ENCODE results near the gene GPR85.
"Not testable (repeated sequence)": the region's sequence is repeated elsewhere in the genome, so short reads cannot be mapped to it uniquely, and the experiment has no call there.

Gene GPR85

DNA sequence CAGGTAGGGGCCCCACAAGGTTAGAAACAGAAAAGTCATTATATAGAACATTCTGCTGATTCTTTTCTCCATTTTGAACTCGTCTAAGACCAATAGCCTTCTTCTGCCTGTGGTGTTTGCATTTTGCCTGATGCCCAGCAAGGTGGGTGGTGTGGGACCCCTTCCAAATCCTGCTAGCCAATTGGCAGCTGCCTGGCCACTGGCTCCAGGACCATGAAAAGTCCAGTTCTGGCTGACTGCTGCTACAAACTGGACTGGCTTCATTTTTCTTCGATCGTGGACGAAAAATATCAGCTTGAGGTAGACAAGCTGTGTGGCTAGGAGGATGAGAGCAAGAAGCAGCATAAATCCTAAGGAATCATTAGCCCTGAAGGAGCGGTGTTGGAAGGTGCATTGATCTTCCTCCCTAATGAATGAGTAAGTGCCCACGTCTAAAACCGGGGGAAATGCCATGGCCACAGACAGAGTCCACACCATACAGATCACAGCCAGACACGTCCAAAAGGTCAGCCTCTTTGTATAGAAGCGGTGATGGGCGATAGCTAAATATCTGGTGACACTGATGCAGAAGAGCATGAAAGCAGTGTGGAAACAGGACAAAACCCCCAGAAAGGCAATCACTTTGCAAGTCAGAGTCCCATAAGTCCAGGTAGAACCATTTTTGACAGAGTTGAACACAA, 2.7 kb downstream of the GPR85 start:
- no peak for DNase-seq

DNA sequence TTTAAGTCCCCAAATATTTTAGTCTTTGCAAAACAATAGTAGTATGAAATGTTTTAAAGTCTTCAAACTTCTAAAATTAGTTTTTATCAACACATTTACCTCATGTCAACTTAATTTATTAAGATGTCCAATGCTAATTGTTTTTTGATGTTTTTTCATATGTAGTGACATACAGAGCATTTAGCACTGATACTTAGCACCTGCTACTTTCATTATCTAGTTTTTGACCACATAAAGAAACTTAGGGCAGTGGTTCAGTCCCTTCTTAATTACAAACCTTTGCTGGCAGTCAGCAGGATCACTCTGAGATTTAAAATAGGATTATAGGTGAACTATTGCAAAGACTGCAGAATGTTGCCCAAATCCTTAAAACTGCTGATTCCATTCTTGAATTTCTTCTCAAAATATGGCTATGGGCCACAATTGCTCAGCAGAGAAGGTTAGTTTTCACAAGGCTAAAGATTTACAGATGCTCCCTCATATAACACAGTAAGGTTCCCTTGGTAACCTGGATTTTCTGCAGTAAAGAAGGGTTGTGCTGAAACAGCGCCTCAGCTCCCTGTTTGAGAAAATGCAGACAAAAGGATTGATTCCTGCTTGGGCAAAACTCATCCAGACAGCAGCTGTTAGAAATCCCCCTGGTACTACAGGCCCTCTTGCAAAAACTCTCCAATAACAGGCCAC, 3.4 kb downstream of the GPR85 start:
- DNase-seq: no peak

DNA sequence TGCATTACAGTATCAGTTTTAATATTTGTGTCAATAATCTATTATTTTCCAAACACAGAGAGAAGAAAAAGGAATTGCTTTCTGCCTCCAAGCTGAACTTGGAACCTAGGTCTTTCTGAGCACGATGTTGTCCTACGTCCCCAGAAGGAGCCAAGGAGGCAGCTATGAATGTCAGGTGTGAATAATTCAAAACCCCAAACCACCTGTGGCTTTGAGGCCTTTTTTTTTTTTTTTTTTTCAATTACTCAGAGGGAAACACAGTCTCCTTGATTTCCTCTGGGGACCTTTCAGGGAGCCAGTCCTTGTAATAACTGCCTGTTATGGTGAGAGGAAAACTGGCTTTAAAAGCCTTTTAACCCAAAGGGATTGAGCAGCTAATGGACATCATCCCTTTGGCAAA, 8.3 kb downstream of the GPR85 start:
- DNase-seq: no peak

DNA sequence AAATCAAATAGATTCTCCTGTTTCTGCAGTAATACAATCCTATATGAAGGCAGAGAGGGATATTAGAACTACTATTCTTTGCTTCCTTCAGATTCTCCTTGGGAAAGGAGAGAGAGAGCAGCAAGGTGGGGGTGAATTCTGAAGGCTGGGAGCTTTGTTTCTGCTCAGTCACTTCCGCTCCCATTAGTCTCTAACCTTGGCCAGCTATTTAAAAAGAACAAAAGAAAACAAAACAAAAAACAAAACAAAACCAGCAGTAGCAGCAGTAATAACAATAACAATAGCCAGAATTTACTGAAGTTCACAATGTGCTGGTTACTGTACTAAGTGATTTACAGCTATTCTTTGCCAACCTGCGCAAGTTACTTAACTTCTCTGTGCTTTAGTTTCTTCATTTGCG, 9.9 kb downstream of the GPR85 start:
- DNase-seq: no peak

DNA sequence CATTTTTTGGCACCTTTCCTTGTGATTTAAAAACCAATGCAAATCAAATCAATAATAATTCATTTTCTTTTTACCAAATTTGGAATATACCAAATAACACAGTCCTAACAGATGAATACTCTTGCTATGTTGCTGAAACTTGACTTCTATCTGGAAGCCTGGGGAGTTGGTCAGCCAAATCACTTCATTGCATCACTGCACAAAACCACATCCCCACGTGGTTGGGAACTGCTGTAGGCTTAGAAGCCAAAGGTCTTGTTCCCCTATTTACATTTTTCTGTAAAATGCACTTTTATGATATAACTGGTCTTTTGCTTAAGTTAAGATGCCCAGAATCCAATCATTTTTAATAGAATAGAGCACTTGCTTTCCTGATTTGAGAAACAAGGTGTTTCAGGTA, 15.2 kb downstream of the GPR85 start:
- DNase-seq: no peak

DNA sequence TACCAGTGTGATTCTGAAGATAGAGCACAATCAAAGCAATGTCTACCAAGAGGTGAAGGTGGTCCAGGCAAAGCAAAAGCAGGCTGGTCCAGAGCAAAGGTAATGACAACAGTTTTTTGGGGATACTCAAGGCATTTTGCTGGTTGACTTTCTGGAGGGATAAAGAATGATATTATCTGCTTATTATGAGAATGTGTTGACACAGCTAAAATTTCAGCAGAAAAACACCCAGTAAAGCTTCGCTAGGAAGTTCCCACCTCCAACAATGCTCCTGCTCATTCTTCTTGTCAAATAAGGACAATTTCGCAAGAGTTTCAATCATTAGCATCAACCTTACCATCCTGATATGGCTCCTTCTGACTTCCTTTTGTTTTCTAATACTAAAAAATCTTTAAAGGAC, 24.1 kb downstream of the GPR85 start:
- DNase-seq: no peak

DNA sequence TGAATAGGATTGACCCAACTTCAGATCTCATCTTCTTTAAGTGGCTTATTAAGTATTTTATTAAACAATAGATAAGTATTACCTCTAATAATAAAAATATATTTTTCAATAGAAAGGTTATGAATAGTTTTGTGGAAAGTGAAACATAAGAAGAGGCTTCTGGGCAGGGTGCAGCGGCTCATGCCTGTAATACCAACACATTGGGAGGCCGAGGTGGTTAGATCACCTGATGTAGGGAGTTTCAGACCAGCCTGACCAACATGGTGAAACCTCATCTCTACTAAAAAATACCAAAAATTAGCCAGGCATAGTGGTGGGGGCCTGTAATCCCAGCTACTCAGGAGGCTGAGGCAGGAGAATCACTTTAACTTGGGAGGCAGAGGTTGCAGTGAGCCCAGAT, 26.5 kb downstream of the GPR85 start:
- no peak for DNase-seq

DNA sequence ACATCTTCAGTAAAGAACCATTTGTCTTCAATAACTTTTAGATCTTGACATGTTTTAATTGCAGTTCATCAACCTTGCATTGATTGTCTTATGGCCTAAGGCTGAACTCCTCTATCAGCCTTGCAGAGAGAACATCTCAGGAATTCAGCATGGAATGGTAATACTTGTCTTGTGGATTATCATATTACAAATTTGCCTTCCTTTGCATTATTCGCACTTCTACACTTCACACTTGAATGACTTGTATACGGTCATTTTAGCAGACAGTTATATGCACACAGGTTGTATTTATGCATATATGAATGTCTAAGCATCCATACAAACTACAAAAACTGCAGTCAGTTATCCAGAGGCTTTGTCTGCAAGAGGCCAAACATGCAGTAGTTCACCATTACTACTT, 31.7 kb downstream of the GPR85 start:
- no peak for DNase-seq

DNA sequence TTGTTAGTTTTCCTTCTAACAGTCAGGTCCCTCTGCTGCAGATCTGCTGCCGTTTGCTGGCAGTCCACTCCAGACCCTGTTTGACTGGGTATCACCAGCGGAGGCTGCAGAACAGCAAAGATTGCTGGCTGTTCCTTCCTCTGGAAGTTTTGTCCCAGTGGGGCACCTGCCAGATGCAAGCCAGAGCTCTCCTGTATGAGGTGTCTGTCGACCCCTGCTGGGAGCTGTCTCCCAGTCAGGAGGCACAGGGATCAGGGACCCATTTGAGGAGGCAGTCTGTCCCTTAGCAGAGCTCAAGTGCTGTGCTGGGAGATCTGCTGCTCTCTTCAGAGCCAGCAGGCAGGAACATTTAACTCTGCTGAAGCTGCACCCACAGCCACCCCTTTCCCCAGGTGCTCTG, 32.4 kb downstream of the GPR85 start:
- DNase-seq: not testable (repeated sequence)

DNA sequence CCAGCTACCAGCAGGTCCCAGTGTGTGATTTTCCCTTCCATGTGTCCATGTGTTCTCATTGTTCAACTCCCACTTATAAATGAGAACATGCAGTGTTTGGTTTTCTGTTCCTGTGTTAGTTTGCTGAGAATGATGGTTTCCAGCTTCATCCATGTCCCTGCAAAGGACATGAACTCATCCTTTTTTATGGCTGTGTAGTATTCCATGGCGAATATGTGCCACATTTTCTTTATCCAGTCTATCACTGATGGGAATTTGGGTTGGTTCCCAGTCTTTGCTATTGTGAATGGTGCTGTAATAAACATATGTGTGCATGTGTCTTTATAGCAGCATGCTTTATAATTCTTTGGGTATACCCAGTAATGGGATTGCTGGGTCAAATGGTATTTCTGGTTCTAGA, 37.4 kb downstream of the GPR85 start:
- not testable (repeated sequence) for DNase-seq

DNA sequence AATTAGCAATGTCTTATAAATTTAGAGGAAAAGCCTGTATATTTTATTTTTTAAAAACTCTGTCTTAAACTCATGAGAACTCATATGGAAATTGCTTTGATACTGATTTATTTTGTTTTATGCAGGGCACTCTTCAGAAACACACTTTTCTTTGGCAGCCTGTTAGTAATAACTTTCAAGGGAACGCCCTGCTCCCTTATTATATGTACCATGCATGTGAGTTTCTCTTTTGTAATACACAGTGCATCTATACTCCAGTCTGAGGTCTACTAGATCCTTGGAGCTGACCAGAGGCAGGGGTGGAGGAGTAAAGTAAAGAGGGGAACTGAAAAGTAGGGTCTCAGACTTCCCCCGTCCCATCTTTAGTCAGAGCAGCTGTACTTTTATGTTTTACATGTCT, 40.2 kb downstream of the GPR85 start:
- DNase-seq: no peak

DNA sequence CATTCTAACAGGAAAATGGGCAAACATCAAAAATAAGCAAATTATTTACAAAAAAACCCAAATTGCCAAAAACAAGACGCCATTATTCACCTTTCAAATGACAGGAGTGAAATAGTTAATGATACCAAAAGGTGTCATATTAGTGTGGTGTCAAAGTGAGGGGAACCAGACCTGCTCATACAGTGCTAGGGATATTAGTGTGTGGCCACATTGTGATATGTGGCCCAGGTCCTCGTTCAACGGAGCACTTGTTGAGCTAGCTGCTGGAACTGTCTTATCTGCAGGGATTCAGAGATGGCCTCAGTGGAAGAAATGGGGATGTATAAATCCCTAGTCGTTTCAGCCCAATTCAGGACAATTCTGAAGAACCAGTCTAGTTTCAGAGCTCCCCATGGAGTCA, 41.2 kb downstream of the GPR85 start:
- no peak for DNase-seq

DNA sequence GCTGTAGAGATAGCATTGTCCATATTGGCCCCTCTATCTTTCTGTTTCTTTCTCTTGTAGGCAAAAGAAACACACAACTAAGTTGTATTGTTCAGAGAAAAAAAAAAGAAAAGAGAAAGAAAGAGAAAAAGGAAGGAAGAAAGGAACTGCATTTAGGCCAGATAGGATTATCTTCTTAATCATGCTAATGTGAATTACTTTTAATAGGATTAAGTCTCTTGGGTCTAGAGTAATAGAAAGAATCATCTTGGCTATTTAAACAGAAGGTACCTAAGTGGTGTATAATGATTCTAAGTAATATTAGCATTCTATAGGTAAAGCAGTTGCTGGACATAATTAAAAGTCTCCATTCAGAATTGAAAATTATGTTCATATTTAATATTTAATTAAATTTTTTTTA, 42.2 kb downstream of the GPR85 start:
- DNase-seq: no peak

DNA sequence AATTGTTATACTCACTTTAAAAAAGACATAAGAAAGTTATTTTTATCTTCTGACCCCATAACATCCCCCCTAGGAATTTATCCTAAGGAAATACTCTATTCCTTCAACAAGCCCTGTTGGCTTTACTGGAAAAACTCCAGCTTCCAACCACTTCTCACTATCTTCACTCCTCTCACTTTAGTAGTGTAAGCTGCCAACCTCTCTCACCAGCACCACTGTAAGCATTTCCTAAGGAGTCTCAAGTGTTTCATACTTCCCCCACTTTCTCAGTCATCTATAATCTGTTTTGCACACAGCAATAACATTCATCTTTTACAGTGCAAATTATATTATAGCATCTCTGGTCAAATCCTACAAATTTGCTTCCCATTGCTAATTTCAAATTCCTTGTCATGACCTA, 45.8 kb downstream of the GPR85 start:
- no peak for DNase-seq

DNA sequence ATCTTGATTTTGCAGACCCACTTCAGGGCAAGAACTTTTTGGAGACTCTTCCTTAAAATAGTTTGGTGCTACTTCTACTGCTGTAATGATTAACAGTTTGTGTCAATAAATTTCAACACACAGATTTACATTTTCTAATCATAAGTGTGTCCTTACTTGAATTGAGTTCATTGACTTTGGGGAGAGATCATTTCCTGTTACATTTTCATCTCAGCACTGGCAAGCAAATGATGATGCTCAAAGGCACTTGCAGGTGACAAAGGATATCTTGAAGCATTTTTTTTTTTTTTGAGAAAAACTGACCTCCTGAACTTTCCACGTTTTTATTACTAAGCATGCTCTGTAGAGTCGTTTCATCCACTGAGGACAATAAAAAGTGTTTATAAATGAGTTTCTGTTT, 52.7 kb downstream of the GPR85 start:
- no peak for DNase-seq

Data from T-helper 9 cell (primary cell).